ENCODE data around the gene VPS51. TPM values are rescaled to one million over a fixed set of nuclear protein-coding genes. Genes with fewer than 3 reads are reported as not detected.

The VPS51 gene
- total RNA-seq, 1 experiment from 2014 or later = 113 TPM

DNA sequence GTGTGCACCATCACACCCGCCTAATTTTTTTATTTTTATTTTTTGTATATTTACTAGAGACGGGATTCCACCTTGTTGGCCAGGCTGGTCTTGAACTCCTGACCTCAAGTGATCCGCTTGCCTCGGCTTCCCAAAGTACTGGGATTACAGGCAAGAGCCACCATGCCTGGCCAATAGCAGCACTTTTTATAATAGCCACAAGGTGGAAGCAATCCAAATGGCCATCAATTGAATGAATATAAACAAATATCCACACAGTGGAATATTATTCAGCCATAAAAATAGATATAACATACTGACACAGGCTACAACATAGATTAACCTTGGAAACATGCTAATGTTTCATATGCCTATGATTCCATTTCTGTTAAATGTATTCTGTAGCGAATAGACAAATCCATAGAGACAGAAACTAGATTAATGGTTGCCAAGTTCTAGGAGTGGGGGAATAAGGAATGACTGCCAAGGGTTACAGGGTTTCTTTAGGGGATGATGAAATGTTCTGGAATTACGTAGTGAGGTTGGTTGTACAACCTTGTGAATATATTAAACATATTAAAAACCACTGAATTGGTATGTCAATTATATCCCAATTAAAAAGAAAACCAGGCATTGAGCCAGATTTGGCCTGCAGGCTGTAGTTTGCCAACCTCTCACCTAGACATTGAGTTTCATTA, 4.8 kb downstream of the VPS51 start:
- DNase-seq = no peak
- Histone ChIP-seq H3K79me2 (ENCODE audit: low read depth) (peaks cover 46% of the 10 kb centered on the region), H3K27me3 (ENCODE audit: insufficient read depth, low read depth) (no peaks in the 10 kb centered on the region), H3K9me3 (ENCODE audit: insufficient read depth, low read depth) (no peaks in the 10 kb centered on the region), H3K9me2 (ENCODE audit: insufficient read depth) (no peaks in the 10 kb centered on the region), H3K4me1 (replicated peaks; ENCODE audit: insufficient read depth) (peaks cover 18% of the 10 kb centered on the region), H3K27ac (peak overlapping the region; percentile 71), H3K36me3 (ENCODE audit: low read depth) (peaks cover 11% of the 10 kb centered on the region; the same call in 1 of the 2 replicates), H4K20me1 (ENCODE audit: insufficient read depth) (no peaks in the 10 kb centered on the region; the same call in 1 of the 2 replicates), H2AFZ (no peak overlapping the region), H3F3A (ENCODE audit: insufficient read depth, low read depth) (peaks cover 32% of the 10 kb centered on the region), H3K4me2 (peak overlapping the region; percentile 37), H3K4me3 (no peak overlapping the region)
- BruUV-seq (replicated peaks) = no TSS peak
- TF ChIP-seq, protein P1, sequence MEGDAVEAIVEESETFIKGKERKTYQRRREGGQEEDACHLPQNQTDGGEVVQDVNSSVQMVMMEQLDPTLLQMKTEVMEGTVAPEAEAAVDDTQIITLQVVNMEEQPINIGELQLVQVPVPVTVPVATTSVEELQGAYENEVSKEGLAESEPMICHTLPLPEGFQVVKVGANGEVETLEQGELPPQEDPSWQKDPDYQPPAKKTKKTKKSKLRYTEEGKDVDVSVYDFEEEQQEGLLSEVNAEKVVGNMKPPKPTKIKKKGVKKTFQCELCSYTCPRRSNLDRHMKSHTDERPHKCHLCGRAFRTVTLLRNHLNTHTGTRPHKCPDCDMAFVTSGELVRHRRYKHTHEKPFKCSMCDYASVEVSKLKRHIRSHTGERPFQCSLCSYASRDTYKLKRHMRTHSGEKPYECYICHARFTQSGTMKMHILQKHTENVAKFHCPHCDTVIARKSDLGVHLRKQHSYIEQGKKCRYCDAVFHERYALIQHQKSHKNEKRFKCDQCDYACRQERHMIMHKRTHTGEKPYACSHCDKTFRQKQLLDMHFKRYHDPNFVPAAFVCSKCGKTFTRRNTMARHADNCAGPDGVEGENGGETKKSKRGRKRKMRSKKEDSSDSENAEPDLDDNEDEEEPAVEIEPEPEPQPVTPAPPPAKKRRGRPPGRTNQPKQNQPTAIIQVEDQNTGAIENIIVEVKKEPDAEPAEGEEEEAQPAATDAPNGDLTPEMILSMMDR (conservative IDR thresholded peaks at IDR 0.05) = peak; percentile 50
- TF ChIP-seq EZH2 (IDR thresholded peaks at IDR 0.05; ENCODE audit: low read depth) = no peak
- POLR2A ChIA-PET (ENCODE audit: unreplicated experiment) = interaction anchor here (0.6 kb wide), 1 partner anchor 15 kb away, joined by 3 read pairs; no protein-coding TSS in a partner anchor
- intact Hi-C loops (cut with micrococcal nuclease; ENCODE audit: unreplicated experiment) = no loop called here
- CTCF ChIA-PET = no interaction called here

DNA sequence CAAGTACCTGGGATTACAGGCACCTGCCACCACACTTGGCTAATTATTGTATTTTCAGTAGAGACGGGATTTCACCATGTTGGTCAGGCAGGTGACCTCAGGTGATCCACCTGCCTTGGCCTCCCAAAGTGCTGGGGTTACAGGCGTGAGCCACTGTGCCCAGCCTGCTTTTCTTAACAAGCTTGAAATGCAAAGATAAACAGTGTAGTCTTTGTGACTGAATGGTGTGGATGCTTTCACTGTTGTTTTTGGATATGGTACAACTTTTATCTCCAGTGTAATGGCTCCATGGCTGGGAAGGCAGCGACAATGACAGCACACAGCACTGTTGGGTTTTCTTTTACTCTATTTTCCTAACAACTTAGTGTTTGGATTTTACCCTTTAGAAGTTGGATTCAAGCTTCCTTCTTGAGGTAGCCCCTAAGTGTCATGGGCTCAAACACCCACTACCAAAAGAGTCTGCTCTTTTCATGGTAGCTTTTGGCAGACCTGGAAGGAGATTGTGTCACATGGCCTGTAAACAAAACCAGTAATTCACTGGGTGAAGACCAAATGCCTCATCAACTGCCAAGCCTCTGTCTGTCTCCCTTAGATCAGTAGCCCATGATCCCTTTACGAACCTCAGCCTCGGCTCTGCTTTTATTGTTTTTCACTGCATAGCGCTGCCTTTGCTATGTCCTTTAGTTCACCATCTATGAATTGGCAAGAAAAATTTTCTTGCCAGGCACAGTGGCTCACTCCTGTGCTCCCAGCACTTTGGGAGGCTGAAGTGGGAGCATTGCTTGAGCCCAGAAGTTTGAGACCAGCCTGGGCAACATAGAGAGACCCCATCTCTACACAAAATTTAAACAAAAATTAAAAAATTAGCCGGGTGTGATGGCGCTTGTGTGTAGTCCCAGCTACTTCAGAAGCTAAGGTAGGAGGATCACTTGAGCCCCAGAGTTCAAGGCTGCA, 6.4 kb downstream of the VPS51 start:
- intact Hi-C loops (cut with micrococcal nuclease; ENCODE audit: unreplicated experiment) = no loop called here
- Histone ChIP-seq H2AFZ (no peak overlapping the region), H4K20me1 (ENCODE audit: insufficient read depth) (no peaks in the 10 kb centered on the region; the same call in 1 of the 2 replicates), H3K36me3 (ENCODE audit: low read depth) (0 out of 2 replicates have a peak, but pooled peaks cover 6% of the 10 kb centered on the region), H3K27me3 (ENCODE audit: insufficient read depth, low read depth) (no peaks in the 10 kb centered on the region), H3K79me2 (ENCODE audit: low read depth) (peaks cover 39% of the 10 kb centered on the region), H3F3A (ENCODE audit: insufficient read depth, low read depth) (peaks cover 27% of the 10 kb centered on the region), H3K4me2 (no peak overlapping the region), H3K4me1 (replicated peaks; ENCODE audit: insufficient read depth) (peaks cover 10% of the 10 kb centered on the region), H3K9me2 (ENCODE audit: insufficient read depth) (no peaks in the 10 kb centered on the region), H3K4me3 (no peak overlapping the region), H3K27ac (no peak overlapping the region), H3K9me3 (ENCODE audit: insufficient read depth, low read depth) (no peaks in the 10 kb centered on the region)
- TF ChIP-seq, protein P1 (conservative IDR thresholded peaks at IDR 0.05) = no peak
- TF ChIP-seq EZH2 (IDR thresholded peaks at IDR 0.05; ENCODE audit: low read depth) = no peak
- ChIA-PET POLR2A (ENCODE audit: unreplicated experiment) (interaction anchor here (0.5 to 1.1 kb wide), 3 partner anchors 14 to 184 kb away, joined by 3 to 5 read pairs (median 3); no protein-coding TSS in a partner anchor), CTCF (interaction anchor here (0.7 kb wide), 2 partner anchors 519 to 724 kb away, joined by 4 to 15 read pairs; no protein-coding TSS in a partner anchor)
- no peak for DNase-seq
- no TSS peak for BruUV-seq (replicated peaks)

DNA sequence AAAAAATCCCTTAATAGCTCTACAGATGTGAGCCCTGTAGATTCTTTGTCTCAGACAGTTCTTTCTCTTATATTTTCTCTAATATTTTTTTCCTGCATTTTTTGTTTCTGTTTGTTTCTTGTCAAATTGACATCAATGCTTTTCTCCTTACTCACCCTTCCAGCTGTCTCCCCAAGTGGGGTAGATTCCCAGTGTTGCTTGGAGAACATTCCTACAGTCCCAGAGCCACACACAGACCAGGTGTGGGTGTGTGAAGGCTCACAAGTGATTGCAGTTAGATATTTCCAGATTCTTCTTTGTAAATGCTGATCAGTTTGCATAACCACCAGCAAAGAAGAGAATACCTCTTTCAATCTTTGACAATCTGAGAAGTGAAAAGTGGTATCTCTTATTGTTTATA, 7.5 kb downstream of the VPS51 start:
- intact Hi-C loops (cut with micrococcal nuclease; ENCODE audit: unreplicated experiment) = no loop called here
- Histone ChIP-seq H3K79me2 (ENCODE audit: low read depth) (peaks cover 29% of the 10 kb centered on the region), H3F3A (ENCODE audit: insufficient read depth, low read depth) (peaks cover 26% of the 10 kb centered on the region), H3K27me3 (ENCODE audit: insufficient read depth, low read depth) (no peaks in the 10 kb centered on the region), H3K36me3 (ENCODE audit: low read depth) (0 out of 2 replicates have a peak, but pooled peaks cover 2% of the 10 kb centered on the region), H3K4me2 (no peak overlapping the region), H4K20me1 (ENCODE audit: insufficient read depth) (no peaks in the 10 kb centered on the region; the same call in 1 of the 2 replicates), H3K9me3 (ENCODE audit: insufficient read depth, low read depth) (no peaks in the 10 kb centered on the region), H3K4me3 (no peak overlapping the region), H3K4me1 (replicated peaks; ENCODE audit: insufficient read depth) (peaks cover 8% of the 10 kb centered on the region), H2AFZ (no peak overlapping the region), H3K27ac (no peak overlapping the region), H3K9me2 (ENCODE audit: insufficient read depth) (no peaks in the 10 kb centered on the region)
- no peak for DNase-seq
- ChIA-PET CTCF (interaction anchor here (0.7 kb wide), 1 partner anchor 520 kb away, joined by 4 read pairs; no protein-coding TSS in a partner anchor), POLR2A (ENCODE audit: unreplicated experiment) (no interaction called here)
- no TSS peak for BruUV-seq (replicated peaks)
- no peak for TF ChIP-seq EZH2 (IDR thresholded peaks at IDR 0.05; ENCODE audit: low read depth)
- TF ChIP-seq, protein P1 (conservative IDR thresholded peaks at IDR 0.05) = no peak
